GM12864 (cell line): ENCODE measurements around the gene SMIM35.
"Not testable (repeated sequence)": the region's sequence is repeated elsewhere in the genome, so short reads cannot be mapped to it uniquely, and the experiment has no call there.

Experiments
- DNase-seq: peaks from one replicate; pipeline ENCODE4 v3.0.0-alpha.2; 2011; ENCODE audit warnings: low read depth
- H3K4me3 ChIP-seq: 2 replicates; pipeline ENCODE4 v1.5.1; 2011; ENCODE audit warnings: mild to moderate bottlenecking, low read depth, low read length, control low read depth
- CTCF ChIP-seq: IDR thresholded peaks from 2 replicates; pipeline ENCODE4 v1.5.1; 2011; ENCODE audit warnings: low read depth, mild to moderate bottlenecking, moderate library complexity, low read length, control low read depth, inconsistent platforms; ENCODE audit errors: missing control alignments

SMIM35 gene

GRCh38 chr11:118015385-118015841 is 71.3 kb downstream of the SMIM35 start:
- DNase-seq: no peak
- TF ChIP-seq CTCF: no peak

GRCh38 chr11:118014022-118014421 is 72.7 kb downstream of the SMIM35 start:
- DNase-seq: no peak
- no peak for TF ChIP-seq CTCF
- no peak overlapping the region for H3K4me3 ChIP-seq

More at GRCh38 chr11:118015385-118015841, 71.3 kb downstream of the SMIM35 start:
- no peak overlapping the region for H3K4me3 ChIP-seq

- H3K4me3 ChIP-seq: no peak overlapping the region
- DNase-seq: no peak
- no peak for TF ChIP-seq CTCF
Observed at GRCh38 chr11:118012083-118012669, 74.6 kb downstream of the SMIM35 start.

GRCh38 chr11:118010738-118011461 is 75.9 kb downstream of the SMIM35 start:
- DNase-seq: peak; percentile 82
- no peak for TF ChIP-seq CTCF
- H3K4me3 ChIP-seq: no peak overlapping the region

GRCh38 chr11:118009864-118010737 is 76.7 kb downstream of the SMIM35 start:
- H3K4me3 ChIP-seq: no peak overlapping the region

GRCh38 chr11:118008271-118008911 is 78.4 kb downstream of the SMIM35 start:
- no peak overlapping the region for H3K4me3 ChIP-seq
- TF ChIP-seq CTCF: no peak
- DNase-seq: no peak

More at GRCh38 chr11:118009864-118010737, 76.7 kb downstream of the SMIM35 start:
- no peak for TF ChIP-seq CTCF
- DNase-seq: no peak

- DNase-seq: not testable (repeated sequence)
Observed at GRCh38 chr11:118007563-118008270, 79.0 kb downstream of the SMIM35 start.

More at GRCh38 chr11:118007563-118008270, 79.0 kb downstream of the SMIM35 start:
- not testable (repeated sequence) for H3K4me3 ChIP-seq
